NCI-H460 (cell line): Measurements from ENCODE around the gene DNAJC4. TPM values are rescaled to one million over a fixed set of nuclear protein-coding genes. Genes with fewer than 3 reads are reported as not detected.

Experiments
- DNase-seq: peaks from one replicate; pipeline ENCODE4 v3.0.0-alpha.2; 2016; ENCODE audit warnings: low read depth; ENCODE audit errors: extremely low read depth
- polyA plus RNA-seq: library from polyadenylated mRNA; depleted of rRNA; stranded (reverse); fragments of >200 nt; gene quantifications from 2 replicates; pipeline ENCODE4 v1.2.3, GENCODE V29; 2014; cell fraction: nucleus; rRNA removed
- total RNA-seq: library from RNA; depleted of rRNA; stranded (reverse); fragments of >200 nt; shearing (Covaris generic); gene quantifications from 2 replicates; pipeline ENCODE4 v1.2.3, GENCODE V29; 2014; rRNA removed

The DNAJC4 gene, protein sequence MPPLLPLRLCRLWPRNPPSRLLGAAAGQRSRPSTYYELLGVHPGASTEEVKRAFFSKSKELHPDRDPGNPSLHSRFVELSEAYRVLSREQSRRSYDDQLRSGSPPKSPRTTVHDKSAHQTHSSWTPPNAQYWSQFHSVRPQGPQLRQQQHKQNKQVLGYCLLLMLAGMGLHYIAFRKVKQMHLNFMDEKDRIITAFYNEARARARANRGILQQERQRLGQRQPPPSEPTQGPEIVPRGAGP
- total RNA-seq = 7.9 and 8.7 TPM in 2 replicates
- polyA plus RNA-seq = 16.2 TPM in 2 replicates

DNA sequence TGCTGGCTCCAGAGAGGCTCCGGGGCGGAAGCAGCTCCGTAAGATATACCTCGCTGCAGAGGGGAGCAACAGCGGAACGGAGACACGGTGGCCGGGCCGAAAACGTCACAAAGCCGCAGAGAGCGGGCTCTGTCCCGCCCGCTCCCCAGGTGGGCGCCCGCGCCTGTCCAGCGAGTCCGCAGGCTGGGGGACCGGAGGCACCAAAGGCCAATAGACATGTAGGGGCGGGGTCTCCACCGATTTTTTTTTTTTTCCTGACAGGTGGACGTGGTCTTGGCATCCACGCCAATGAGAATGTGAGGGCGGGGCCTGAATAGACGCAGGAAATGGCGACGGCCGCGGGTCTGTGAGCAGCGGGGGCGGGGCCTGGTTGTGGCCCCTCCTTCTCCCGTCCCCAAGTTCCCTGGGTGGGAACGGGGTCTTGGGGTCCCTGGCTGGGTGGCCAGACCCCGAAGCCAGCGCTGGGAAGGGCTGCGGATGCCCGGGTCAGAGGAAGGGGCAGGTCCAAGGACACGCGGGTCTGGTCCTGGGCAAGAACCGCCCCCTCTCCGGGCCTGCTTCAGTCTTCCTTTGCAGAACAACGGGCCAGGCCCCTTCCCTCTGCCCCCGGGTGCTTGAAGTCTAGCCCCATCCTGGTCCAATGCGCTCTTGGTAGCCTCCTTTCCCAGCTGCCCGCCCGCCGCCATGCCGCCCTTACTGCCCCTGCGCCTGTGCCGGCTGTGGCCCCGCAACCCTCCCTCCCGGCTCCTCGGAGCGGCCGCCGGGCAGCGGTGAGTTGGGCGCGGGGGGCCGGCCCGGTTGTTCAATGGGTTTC, at the start of gene DNAJC4:
Gene DNAJC4, plus strand, starts transcription at position 378 of the 814 bp plus-strand sequence. Its CDS starts 307 bp downstream, at position 685.
- DNase-seq = peak; percentile 84

DNA sequence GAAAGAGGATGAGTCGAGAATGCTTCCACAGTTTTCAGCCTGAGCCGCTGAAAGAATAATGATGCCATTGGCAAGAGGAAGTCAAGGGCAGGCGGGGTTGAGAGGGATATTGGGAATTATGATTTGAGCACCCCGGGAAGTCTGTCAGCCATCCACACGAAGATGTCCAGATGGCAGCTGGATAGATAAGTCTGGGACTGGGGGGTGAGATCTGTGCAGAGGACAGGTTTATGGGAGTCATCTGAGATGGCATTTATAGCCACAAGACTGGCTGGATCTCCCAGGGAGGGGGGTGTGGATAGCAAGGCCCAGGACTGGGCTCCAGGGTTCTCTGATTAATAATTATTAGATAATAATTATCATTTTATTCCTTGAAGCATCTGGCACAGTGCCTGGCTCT, 49.5 kb upstream of the DNAJC4 start:
- no peak for DNase-seq

DNA sequence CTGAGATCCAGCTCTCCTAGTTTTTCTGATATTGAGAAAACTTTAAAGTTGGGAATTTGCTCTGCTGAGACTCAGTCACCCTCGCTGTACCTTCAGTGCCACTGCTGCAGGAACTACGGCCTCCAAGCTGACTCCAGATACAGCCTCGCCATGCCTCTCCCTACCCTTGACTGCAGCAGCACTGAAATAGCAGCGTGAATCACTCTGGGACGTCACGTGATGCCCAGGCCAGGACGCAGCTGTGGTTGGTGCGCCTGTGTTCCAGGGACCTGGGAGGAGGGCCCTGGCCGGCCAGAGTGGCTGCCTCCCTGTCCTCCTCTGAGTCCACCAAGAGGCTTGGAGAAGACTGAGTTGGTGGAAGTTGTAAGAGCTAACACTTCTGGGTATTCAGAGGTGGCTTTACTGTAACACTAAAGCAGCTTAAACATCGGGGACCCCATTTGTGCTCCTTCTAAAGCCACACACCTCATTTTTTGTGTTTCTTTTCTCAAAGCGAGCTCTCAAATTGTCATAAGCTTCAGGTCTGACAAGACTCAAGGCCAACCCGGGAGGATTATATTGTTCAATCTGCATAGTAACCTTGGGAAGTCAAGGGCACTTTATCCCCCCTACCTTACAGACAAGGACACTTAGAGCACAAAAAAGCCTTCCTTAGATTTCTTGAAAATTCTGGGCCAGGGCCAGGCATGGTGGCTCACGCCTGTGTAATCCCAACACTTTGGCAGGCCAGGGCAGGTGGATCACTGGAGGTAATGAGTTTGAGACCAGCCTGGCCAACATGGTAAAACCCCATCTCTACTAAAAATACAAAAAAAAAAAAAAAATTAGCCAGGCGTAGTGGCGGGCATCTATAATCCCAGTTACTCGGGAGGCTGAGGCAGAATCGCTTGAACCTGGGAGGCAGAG, 48.6 kb upstream of the DNAJC4 start:
- peak; percentile 81 for DNase-seq

DNA sequence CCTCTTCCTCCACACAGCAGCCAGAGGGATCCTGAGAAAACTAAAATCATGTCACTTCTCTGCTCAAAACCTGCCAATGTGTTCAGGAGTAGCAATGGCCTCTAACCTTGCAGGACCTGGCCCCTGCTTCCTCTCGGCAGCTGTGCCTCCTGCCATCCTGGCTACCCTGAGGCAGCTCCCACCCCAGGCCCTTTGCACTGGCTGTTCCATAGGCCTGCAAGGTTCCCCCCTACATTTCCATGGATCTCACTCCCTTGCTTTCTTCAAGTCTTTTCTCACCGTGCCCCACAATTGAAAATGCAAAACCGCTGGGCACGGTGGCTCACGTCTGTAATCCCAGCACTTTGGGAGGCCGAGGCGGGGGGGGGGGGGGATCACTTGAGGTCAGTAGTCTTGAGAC, 46.5 kb upstream of the DNAJC4 start:
- DNase-seq = no peak

DNA sequence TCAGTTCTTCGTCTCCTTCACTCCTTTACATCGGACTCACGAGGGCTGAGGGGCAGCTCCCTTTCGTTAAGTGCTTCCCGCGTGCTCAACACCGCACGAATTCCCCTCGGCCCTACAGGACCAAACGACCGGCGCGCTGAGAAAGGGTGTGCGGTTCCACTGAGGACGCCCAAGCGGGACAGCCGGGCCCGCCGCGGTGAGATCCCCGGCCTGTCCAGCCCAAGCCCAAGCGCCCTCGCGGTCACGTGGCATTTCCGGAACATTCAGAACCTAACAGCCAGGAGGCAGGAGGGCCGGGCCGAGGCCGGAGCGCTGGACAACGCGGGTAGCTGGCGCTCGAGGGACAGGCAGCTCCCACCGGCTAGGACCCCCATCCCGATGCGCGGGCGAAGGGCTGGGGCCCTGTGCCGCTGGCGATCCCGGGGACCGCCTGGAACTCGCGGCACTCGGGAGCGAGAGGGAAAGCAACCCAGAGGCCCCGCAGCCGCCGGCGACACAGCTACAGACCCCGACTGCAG, 45.1 kb upstream of the DNAJC4 start:
- DNase-seq = peak; percentile 61

DNA sequence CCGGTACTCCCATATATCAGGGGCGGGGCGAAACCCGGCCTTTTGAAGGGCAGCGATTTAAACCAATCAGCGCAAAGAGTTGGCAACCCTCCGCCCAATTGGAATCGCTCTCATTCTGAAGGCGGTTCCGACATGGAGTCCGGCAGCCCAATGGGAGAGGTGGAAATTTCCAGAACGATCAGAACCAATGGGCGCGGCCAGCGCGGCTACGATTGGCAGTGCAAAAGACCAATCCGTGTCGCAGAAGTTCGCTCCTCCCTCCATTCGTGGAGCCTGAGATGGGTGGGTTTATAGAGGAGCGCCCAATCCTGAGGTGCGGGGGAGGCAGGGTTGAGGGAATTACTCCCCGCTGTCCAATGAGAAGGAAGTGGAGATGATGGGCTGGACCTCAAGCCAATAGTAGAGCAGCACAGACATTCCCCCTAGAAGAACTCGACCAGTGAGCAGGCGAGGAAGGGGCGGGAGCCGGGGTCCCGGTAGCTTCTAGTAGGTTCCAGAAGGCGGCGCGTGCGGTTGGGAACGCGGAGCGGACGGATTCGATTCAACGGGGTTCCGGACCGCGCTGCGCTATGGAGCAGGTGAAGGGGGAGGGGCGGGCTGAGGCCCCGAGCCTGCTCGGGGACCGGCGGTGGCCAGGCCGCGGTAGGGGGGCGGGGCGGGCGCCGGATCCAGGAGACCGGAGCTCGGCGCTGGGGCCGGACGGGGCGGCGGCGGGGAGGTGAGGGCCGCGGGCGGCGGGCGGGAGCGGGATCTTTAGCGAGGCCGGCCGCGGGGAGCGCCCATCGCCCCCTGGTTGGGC, 44.5 kb upstream of the DNAJC4 start, which contains the start of gene STIP1:
Gene STIP1, plus strand, starts transcription at position 479 of the 799 bp plus-strand sequence. Its CDS starts 91 bp downstream, at position 570.
- peak; percentile 99 for DNase-seq

DNA sequence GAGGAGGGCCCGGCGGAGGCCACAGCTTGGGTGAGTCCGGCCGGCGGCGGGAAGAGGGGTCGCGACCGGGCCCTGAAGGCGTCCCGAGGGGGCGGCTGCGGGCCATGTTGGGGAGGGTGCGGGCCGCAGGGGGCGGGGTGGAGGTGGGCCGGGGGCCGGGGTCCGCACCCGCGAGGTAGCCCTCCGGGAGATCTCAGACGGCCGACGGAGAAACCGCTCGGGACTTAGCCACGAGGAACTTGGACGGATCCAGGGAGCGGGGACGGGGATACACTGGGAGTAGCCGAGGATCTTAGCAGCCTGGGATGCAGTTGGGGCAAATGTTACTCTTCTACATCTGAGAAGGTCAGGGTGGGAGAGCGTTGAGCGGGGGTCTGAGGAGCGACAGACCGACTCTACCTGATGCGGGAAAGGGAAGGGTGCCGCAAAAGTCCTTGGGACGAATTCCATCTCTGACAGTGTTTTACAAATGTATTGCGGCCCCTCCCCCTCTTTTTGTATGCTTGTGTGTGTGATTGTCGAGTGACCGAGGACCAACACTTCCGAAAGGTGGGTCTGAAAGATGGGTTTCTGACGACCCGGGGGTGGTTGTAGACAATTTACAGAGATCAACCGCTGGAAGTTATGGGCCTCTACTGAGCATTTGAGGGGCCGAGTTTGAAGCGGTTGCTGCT, 43.7 kb upstream of the DNAJC4 start:
- no peak for DNase-seq

DNA sequence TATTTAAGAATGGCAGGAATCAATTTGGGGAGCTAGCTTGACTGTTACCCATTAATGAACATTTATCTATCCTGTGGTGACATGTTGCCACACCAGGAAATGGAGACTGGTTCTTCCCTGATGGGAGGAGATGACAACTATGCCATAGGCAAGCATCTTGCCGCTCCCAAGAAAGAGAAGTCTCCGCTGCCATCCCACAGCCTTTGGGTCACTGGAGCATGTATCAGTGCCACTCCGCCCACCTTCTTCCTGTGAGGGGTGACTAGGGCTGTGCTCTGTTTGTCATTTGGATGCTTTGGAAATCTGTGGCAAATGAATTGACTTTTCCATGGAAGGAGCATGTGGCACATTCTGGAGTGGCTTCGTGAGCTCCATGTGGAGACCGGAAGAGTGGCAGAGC, 37.9 kb upstream of the DNAJC4 start:
- DNase-seq = no peak

DNA sequence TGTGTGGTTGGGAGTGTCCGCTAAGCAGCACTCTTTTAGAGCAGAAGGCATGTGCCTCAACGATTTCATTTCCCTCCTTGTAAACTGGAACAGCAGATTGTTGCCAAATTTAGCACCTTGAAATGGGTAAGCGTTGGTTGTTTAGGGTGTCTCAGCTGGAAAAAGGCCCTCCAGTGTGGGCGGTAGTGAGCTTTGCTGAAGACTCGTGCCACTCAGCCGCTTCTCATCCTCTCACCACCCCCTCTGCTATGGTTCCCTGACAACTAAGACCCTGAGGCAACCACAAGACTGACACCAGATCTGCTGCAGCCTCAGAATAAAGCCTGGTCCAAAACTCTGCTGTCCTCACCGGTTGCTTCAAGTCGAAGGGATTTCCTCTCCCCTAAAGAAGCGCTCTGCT, 33.7 kb upstream of the DNAJC4 start:
- DNase-seq = no peak

DNA sequence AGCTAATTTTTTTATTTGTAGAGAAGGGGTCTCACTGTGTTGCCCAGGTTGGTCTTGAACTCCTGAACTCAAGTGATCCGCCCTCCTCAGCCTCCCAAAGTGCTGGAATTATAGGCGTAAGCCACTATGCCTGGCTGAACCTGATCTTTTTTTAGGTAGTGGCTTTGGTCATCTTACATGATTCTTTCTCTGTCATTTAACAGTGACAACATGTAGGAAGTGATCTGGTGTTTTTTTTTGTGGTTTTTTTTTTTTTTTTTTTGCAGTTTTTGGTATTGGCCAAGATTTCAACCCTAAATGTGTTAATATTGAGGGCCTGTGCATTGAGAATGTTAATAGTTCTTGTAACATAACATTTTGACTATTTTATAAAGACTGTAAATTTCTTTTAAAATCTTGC, 31.8 kb upstream of the DNAJC4 start:
- DNase-seq = no peak

DNA sequence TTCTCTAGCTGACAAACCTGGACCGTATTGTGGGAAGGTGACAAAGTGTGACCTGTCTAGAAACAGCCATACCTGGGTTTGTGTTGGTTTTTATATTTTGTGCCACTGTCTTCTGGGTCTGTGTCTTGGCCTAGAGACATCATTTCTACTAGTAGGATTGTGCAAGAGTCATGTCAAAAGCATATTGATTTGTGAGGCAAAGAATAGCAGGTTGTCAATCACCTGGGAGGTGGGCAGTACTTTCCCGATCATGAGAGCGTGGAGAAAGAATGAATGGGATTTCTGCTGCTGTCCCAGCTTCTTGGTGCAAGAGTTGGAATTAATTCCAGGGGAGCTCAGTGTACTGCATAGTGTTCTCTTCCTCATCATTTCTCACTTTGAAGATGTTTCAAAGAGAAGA, 28.8 kb upstream of the DNAJC4 start:
- DNase-seq = no peak

DNA sequence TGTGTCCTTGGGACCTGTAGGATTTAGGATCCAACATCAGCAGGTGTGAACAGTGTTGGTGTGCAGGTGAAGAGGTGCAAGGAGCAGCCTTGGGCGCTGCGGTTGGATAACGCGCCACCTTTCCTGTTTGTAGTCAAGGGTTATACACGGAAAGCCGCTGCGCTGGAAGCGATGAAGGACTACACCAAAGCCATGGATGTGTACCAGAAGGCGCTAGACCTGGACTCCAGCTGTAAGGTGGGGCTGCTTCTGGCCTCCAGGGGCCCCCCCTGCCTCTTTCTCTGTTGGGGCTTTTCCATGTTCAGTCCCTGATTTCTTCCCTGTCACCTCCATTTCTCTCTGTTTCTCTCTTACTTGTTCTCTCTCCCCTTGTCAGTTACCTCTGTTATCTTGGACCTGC, 27.4 kb upstream of the DNAJC4 start:
- no peak for DNase-seq

DNA sequence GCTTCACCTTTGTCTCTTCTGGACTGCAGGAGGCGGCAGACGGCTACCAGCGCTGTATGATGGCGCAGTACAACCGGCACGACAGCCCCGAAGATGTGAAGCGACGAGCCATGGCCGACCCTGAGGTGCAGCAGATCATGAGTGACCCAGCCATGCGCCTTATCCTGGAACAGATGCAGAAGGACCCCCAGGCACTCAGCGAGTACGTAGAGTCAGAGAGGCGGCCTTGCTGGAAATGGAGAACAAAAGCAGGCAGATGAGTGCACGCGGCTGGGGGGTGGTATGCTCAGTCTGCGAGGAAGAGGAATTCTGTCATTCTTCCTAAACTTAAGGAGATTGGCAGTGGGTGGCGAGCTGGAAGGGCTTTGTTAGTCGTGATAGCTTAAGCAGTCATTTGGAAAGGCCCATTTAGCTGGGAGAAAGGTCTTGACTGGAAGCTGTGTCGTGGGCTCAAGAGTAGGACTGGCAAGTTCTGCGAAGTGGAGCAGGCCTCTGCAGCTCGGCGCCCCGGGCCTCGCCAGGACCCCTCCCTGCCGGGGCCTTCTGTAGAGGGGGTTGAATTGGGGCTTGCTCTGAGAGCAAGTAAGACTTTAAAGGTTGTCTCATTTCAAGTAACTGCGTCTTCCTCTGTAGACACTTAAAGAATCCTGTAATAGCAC, 26.8 kb upstream of the DNAJC4 start:
- no peak for DNase-seq

DNA sequence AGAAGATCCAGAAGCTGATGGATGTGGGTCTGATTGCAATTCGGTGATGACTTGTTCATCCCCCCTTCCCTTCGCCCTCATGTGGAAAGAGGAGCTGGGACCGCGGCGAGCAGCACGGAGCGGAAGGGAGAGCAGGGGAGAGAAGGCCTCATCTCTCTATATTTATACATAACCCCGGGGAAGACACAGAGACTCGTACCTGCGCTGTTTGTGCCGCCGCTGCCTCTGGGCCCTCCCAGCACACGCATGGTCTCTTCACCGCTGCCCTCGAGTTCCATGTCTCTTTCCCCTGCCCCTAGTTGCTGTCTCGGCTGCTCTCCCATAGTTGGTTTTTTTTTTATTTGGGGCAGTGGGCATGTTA, 26.3 kb upstream of the DNAJC4 start:
- DNase-seq = no peak

DNA sequence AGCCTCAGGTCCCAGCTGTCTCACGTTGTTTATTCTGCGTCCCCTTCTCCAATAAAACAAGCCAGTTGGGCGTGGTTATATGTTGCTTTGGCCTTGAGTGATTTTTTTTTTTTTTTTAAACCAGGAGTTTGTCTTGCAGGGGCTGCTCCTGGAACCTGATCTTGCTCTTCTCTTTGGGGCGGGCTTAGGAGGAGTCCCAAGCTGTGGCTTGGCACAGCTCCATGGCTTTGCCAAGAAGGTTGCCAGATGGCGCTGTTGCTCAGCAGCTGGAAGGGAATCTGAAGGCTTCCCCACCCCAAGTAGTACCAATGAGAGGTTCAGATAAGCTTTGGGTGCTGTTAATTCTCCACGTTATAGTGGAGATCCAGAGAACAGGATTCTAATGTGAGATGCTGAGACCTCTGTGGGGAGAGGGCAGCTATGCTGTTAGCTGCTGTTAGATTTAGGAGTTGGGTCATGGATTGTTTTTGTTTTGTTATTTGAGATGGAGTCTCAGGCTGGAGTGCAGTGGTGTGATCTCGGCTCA, 25.8 kb upstream of the DNAJC4 start:
- peak; percentile 88 for DNase-seq

DNA sequence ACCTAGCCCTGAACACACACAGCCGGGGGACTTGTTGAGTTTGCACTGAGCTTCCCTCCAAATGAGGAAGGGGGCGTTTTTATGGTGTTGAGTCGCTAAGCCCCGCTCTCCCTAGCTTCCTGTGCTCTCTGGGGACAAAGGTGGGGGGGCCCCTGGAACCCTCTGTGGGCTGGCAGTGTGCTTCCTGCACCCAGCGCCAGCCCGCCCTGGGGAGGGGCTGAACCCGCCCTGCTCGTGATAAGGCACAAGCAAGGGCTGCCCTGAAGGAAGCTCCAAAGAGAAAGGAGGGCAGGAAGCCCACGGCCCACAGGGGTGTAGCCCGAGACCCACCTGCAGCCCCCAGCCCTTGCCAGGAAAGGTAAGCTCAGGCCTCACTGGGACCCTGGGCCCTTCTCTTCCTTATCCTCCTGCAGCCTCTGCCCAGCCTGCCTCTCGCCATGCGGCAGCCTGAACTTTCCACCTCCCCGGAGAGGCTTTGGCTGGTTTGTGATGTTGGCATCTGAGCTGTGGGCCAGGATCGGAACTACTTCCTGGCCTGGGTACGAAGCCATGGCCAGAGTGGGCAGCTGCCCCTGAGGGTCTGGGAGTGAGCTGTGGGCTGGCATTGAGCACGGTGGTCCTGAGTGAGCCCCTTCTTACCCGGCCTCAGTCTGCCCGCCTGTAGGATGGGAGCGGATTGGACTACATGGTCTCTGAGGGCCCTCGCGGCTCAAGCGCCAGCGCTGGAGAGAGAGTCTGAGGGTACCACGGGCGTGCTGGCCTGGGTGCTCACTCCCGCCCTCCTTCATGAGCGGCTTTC, 23.7 kb upstream of the DNAJC4 start, which contains the start of gene FERMT3:
Gene FERMT3, plus strand, starts transcription at position 265 of the 799 bp plus-strand sequence. CDS start 644 bp downstream, outside the sequence.
- DNase-seq = no peak

DNA sequence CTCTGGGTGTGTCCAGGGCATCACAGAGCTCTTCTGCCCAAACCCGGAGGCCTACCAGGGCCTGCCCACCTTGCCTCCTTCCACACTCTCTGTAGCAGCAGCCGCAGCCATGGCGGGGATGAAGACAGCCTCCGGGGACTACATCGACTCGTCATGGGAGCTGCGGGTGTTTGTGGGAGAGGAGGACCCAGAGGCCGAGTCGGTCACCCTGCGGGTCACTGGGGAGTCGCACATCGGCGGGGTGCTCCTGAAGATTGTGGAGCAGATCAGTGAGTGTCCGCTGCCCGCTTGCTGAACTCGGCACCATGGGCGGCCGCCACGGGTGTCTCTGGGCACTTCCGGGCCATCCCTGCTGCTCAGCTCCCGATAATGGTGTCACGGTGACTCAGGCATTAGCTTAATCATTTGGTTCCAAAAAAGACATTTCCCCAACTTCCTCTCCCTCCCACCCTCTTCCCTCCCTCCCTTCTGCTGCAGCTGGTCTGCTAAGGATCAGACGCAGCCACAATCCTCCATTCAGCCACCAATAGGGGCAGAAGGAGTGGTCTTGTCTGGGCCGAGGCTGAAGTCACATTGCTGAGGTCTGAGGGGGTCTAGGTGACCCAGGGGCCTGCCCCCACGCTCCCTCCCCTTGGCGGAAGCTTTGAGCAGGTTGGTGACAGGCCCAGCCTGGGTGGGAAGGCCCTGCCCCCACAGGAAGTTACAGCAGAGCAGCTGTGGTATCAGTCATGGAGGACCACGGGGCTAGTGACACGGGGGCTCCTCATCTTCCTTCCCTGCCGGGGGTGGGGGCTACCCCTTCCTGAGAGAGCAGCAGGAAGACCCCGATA, 22.9 kb upstream of the DNAJC4 start:
- DNase-seq = peak; percentile 52
